ENCODE data around the gene CREBL2. TPM values are rescaled to one million over a fixed set of nuclear protein-coding genes. Genes with fewer than 3 reads are reported as not detected.
A peak's percentile ranks its signal among the peaks of the same experiment; 100 is the strongest.

CREBL2 gene
- total and polyA plus RNA-seq, 9 donors = 23.7 to 58.9 (median 38.2) TPM

- 79 to 87% (median 83%) methylated on average over 3 of the region's 3 CpGs for WGBS, 3 donors
- Histone ChIP-seq H3K4me1 (ENCODE audit: insufficient read depth) (no peaks in the 10 kb centered on the region), H3K27me3 (no peaks in the 10 kb centered on the region), H3K27ac (no peak overlapping the region), H3K9me3 (no peaks in the 10 kb centered on the region), H3K36me3 (no peaks in the 10 kb centered on the region), H3K4me3 (no peak overlapping the region)
- intact Hi-C loops (cut with DNase I) = loop anchor here in 1 of 4 donors (10.0 kb wide), 1 partner anchor 404 kb away; no protein-coding TSS in a partner anchor
- DNase-seq = no peak
- no peak for TF ChIP-seq EP300 (IDR thresholded peaks at IDR 0.05)
- no peak for TF ChIP-seq POLR2A (IDR thresholded peaks at IDR 0.05)
- TF ChIP-seq CTCF (IDR thresholded peaks at IDR 0.05) = no peak
Measured at GRCh38 chr12:12598864-12599263, 12.8 kb upstream of the CREBL2 start.

- no peak for TF ChIP-seq EP300 (IDR thresholded peaks at IDR 0.05)
- TF ChIP-seq POLR2A (IDR thresholded peaks at IDR 0.05) = no peak
- TF ChIP-seq CTCF (IDR thresholded peaks at IDR 0.05) = no peak
- Histone ChIP-seq H3K27me3 (no peaks in the 10 kb centered on the region), H3K27ac (no peak overlapping the region), H3K4me1 (ENCODE audit: insufficient read depth) (no peaks in the 10 kb centered on the region), H3K36me3 (no peaks in the 10 kb centered on the region), H3K9me3 (no peaks in the 10 kb centered on the region), H3K4me3 (no peak overlapping the region)
- no peak for DNase-seq
- 66 to 76% (median 69%) methylated on average over 9 of the region's 9 CpGs for WGBS, 3 donors
- intact Hi-C loops (cut with DNase I) = loop anchor here in 1 of 4 donors (10.0 kb wide), 1 partner anchor 405 kb away; no protein-coding TSS in a partner anchor
Measured at GRCh38 chr12:12599750-12600643, 11.7 kb upstream of the CREBL2 start.

- H3K9me3 ChIP-seq = no peaks in the 10 kb centered on the region
- TF ChIP-seq EP300 (IDR thresholded peaks at IDR 0.05) = no peak
- no peak for TF ChIP-seq POLR2A (IDR thresholded peaks at IDR 0.05)
- no peak for TF ChIP-seq CTCF (IDR thresholded peaks at IDR 0.05)
- H3K4me3 ChIP-seq = no peak overlapping the region
- intact Hi-C loops (cut with DNase I) = no loop called here
- WGBS, 3 donors = 49 to 66% (median 55%) methylated on average over 8 of the region's 8 CpGs
- no peak overlapping the region for H3K27ac ChIP-seq
- no peaks in the 10 kb centered on the region for H3K27me3 ChIP-seq
- peaks cover 1% of the 10 kb centered on the region for H3K4me1 ChIP-seq (ENCODE audit: insufficient read depth)
- no peaks in the 10 kb centered on the region for H3K36me3 ChIP-seq
- DNase-seq = peak in 3 of 5 donors; percentile 46 to 73 (median 46)
Measured at GRCh38 chr12:12600659-12601058, 11.0 kb upstream of the CREBL2 start.

GRCh38 chr12:12604740-12605139, 6.9 kb upstream of the CREBL2 start:
- Histone ChIP-seq H3K27me3 (no peaks in the 10 kb centered on the region), H3K4me1 (ENCODE audit: insufficient read depth) (peaks cover 1% of the 10 kb centered on the region), H3K36me3 (no peaks in the 10 kb centered on the region), H3K4me3 (no peak overlapping the region), H3K27ac (no peak overlapping the region), H3K9me3 (no peaks in the 10 kb centered on the region)
- WGBS, 3 donors = 46 to 58% (median 55%) methylated on average over 5 of the region's 5 CpGs
- DNase-seq = no peak
- TF ChIP-seq EP300 (IDR thresholded peaks at IDR 0.05) (no peak), CTCF (IDR thresholded peaks at IDR 0.05) (no peak), POLR2A (IDR thresholded peaks at IDR 0.05) (no peak)
- intact Hi-C loops (cut with DNase I) = no loop called here
